ENCODE measurements around the gene CGB2. TPM values are rescaled to one million over a fixed set of nuclear protein-coding genes. Genes with fewer than 3 reads are reported as not detected.

The CGB2 gene
- total and polyA plus RNA-seq, 2 of the 13 experiments (the other 11 are each of a cell fraction or from before 2014, with no cell fraction given) = not detected

DNA sequence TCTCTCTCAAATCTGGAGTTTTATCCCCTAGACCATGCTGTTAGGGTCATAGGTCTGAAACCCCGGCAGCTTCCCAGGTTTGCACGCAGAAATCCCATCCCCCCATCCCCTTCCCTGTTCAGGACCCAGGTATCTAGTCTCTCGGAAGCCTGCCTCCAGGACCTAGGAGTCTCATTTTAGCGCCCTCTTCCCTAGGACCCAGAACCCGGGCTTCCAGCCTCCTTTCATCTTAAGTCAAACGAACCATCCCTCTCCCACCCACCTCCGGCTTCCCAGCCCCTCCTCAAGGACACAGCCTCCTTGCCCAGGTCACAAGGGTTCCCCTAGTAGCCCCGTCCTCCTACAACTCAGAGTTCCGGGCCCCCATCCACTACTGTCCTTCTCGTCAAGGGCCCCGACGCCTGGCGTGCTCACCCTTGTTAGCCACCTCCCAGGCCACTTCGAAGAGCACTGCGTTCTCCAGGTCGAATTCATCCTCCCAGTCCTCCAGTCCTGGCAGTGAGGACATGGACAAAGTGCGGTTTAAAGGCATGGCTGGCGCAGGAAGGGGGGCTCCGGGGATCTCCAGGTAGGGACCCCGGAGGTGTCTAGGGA is 39.0 kb upstream of the CGB2 start (continued):
- TF ChIP-seq U2AF1 (optimal IDR thresholded peaks at IDR 0.05; ENCODE audit: low read depth, low read length) (no peak), ZSCAN12 (CRISPR knock-in tag; IDR thresholded peaks at IDR 0.05) (no peak), POLR2AphosphoS5 (IDR thresholded peaks at IDR 0.05; ENCODE audit: low read depth, low read length) (no peak), ZNF335 (CRISPR knock-in tag; IDR thresholded peaks at IDR 0.05) (no peak), CCDC6 (CRISPR knock-in tag; IDR thresholded peaks at IDR 0.05) (no peak), ZSCAN9 (CRISPR knock-in tag; IDR thresholded peaks at IDR 0.05; ENCODE audit: borderline replicate concordance) (no peak), RELA (CRISPR knock-in tag; IDR thresholded peaks at IDR 0.05) (0 out of 2 replicates have a peak, but pooled peaks have one; percentile 14), ELF4 (CRISPR knock-in tag; IDR thresholded peaks at IDR 0.05; ENCODE audit: borderline replicate concordance) (no peak), ARID2 (CRISPR knock-in tag; IDR thresholded peaks at IDR 0.05; ENCODE audit: borderline replicate concordance) (0 out of 2 replicates have a peak, but pooled peaks have one; percentile 22), ZSCAN30 (CRISPR knock-in tag; IDR thresholded peaks at IDR 0.05) (no peak), BRCA1 (CRISPR knock-in tag; IDR thresholded peaks at IDR 0.05) (no peak), PRPF4 (IDR thresholded peaks at IDR 0.05; ENCODE audit: low read depth, low read length, poor library complexity, severe bottlenecking) (no peak), ZNF567 (CRISPR knock-in tag; IDR thresholded peaks at IDR 0.05; ENCODE audit: borderline replicate concordance) (peak; percentile 94), SP140L (CRISPR knock-in tag; IDR thresholded peaks at IDR 0.05; ENCODE audit: borderline replicate concordance) (no peak)
- TF ChIP-seq, protein P1, sequence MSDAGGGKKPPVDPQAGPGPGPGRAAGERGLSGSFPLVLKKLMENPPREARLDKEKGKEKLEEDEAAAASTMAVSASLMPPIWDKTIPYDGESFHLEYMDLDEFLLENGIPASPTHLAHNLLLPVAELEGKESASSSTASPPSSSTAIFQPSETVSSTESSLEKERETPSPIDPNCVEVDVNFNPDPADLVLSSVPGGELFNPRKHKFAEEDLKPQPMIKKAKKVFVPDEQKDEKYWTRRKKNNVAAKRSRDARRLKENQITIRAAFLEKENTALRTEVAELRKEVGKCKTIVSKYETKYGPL (CRISPR knock-in tag; IDR thresholded peaks at IDR 0.05) = no peak
- TF ChIP-seq, protein P2, sequence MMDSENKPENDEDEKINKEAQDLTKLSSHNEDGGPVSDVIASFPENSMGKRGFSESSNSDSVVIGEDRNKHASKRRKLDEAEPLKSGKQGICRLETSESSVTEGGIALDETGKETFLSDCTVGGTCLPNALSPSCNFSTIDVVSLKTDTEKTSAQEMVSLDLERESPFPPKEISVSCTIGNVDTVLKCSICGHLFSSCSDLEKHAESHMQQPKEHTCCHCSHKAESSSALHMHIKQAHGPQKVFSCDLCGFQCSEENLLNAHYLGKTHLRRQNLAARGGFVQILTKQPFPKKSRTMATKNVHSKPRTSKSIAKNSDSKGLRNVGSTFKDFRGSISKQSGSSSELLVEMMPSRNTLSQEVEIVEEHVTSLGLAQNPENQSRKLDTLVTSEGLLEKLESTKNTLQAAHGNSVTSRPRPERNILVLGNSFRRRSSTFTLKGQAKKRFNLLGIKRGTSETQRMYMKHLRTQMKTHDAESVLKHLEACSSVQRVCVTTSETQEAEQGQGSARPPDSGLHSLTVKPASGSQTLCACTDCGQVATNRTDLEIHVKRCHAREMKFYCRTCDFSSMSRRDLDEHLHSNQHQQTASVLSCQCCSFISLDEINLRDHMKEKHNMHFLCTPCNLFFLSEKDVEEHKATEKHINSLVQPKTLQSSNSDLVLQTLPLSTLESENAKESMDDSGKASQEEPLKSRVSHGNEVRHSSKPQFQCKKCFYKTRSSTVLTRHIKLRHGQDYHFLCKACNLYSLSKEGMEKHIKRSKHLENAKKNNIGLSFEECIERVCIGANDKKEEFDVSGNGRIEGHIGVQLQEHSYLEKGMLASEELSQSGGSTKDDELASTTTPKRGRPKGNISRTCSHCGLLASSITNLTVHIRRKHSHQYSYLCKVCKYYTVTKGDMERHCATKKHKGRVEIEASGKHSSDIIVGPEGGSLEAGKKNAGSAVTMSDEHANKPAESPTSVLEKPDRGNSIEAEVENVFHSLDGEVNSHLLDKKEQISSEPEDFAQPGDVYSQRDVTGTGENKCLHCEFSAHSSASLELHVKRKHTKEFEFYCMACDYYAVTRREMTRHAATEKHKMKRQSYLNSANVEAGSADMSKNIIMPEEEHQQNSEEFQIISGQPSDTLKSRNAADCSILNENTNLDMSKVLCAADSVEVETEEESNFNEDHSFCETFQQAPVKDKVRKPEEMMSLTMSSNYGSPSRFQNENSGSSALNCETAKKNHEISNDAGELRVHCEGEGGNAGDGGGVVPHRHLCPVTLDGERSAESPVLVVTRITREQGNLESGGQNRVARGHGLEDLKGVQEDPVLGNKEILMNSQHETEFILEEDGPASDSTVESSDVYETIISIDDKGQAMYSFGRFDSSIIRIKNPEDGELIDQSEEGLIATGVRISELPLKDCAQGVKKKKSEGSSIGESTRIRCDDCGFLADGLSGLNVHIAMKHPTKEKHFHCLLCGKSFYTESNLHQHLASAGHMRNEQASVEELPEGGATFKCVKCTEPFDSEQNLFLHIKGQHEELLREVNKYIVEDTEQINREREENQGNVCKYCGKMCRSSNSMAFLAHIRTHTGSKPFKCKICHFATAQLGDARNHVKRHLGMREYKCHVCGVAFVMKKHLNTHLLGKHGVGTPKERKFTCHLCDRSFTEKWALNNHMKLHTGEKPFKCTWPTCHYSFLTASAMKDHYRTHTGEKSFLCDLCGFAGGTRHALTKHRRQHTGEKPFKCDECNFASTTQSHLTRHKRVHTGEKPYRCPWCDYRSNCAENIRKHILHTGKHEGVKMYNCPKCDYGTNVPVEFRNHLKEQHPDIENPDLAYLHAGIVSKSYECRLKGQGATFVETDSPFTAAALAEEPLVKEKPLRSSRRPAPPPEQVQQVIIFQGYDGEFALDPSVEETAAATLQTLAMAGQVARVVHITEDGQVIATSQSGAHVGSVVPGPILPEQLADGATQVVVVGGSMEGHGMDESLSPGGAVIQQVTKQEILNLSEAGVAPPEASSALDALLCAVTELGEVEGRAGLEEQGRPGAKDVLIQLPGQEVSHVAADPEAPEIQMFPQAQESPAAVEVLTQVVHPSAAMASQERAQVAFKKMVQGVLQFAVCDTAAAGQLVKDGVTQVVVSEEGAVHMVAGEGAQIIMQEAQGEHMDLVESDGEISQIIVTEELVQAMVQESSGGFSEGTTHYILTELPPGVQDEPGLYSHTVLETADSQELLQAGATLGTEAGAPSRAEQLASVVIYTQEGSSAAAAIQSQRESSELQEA (CRISPR knock-in tag; IDR thresholded peaks at IDR 0.05; ENCODE audit: not compliant biosample characterization) = no peak
- TF ChIP-seq, protein P3, sequence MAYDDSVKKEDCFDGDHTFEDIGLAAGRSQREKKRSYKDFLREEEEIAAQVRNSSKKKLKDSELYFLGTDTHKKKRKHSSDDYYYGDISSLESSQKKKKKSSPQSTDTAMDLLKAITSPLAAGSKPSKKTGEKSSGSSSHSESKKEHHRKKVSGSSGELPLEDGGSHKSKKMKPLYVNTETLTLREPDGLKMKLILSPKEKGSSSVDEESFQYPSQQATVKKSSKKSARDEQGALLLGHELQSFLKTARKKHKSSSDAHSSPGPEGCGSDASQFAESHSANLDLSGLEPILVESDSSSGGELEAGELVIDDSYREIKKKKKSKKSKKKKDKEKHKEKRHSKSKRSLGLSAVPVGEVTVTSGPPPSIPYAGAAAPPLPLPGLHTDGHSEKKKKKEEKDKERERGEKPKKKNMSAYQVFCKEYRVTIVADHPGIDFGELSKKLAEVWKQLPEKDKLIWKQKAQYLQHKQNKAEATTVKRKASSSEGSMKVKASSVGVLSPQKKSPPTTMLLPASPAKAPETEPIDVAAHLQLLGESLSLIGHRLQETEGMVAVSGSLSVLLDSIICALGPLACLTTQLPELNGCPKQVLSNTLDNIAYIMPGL (CRISPR knock-in tag; IDR thresholded peaks at IDR 0.05; ENCODE audit: borderline replicate concordance in 1 of 2, low read depth in 1 of 2) = no peak; a peak in 1 of 4 replicates
- TF ChIP-seq, protein P4, sequence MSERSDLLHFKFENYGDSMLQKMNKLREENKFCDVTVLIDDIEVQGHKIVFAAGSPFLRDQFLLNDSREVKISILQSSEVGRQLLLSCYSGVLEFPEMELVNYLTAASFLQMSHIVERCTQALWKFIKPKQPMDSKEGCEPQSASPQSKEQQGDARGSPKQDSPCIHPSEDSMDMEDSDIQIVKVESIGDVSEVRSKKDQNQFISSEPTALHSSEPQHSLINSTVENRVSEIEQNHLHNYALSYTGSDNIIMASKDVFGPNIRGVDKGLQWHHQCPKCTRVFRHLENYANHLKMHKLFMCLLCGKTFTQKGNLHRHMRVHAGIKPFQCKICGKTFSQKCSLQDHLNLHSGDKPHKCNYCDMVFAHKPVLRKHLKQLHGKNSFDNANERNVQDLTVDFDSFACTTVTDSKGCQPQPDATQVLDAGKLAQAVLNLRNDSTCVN (CRISPR knock-in tag; IDR thresholded peaks at IDR 0.05; ENCODE audit: borderline replicate concordance) = no peak
